Endothelial cell of umbilical vein (primary cell): Measurements from ENCODE around the gene ITPR2. TPM values are rescaled to one million over a fixed set of nuclear protein-coding genes. Genes with fewer than 3 reads are reported as not detected.

ENCODE experiments used
- BruUV-seq: library from RNA; stranded (reverse); fragments of 400-500 nt; replicated peaks from 2 replicates; lab custom pipeline; 2021; lab: Mats Ljungman, UMichigan
- CTCF ChIA-PET: fragments of 300-600, 350-600 bp; sonication (Branson Sonifier 250); formaldehyde crosslinking; loops from one replicate; lab custom pipeline; 2021; ENCODE audit warnings: antibody characterized with exemption, inconsistent platforms; lab: Charles Lee
- POLR2A ChIA-PET: fragments of 300-600, 350-600 bp; sonication (Branson Sonifier 250); formaldehyde crosslinking; loops from one replicate; lab custom pipeline; 2021; ENCODE audit warnings: antibody characterized with exemption, inconsistent platforms; lab: Charles Lee
- DNase-seq: peaks from one replicate; pipeline ENCODE4 v3.0.0-alpha.2; 2011; ENCODE audit warnings: low read depth, low spot score
- FAIRE-seq: peaks from 2 replicates; lab custom pipeline; 2011; peaks lifted over from hg19 to GRCh38; lab: Jason Lieb, UNC
- H2AFZ ChIP-seq: 2 replicates; pipeline ENCODE4 v1.6.0; 2012; ENCODE audit warnings: low read depth, low read length, control low read depth, inconsistent platforms
- H3K27ac ChIP-seq: 2 replicates; pipeline ENCODE4 v1.5.1; 2011; ENCODE audit warnings: low read depth, mild to moderate bottlenecking, control low read depth, low read length, moderate library complexity; ENCODE audit not compliant: insufficient read depth
- H3K27me3 ChIP-seq, 2 experiments: 2 replicates each; pipeline versions ENCODE4 v1.6.0 to v1.6.1; 2011; ENCODE audit warnings: low read length in 2 of 2, mixed read lengths in 1 of 2; ENCODE audit not compliant: control insufficient read depth in 2 of 2, insufficient read depth in 2 of 2
- H3K36me3 ChIP-seq, 2 experiments: 2 replicates in 1 of 2; 3 replicates in 1 of 2; pipeline ENCODE4 v1.5.1; 2011; ENCODE audit warnings: low read length in 2 of 2, mild to moderate bottlenecking in 1 of 2, moderate library complexity in 1 of 2; ENCODE audit not compliant: control insufficient read depth in 2 of 2, insufficient read depth in 2 of 2; ENCODE audit errors: extremely low read depth in 1 of 2
- H3K4me1 ChIP-seq: 3 replicates; pipeline ENCODE4 v1.5.1; 2011; ENCODE audit warnings: mild to moderate bottlenecking, low read length; ENCODE audit not compliant: control insufficient read depth, insufficient read depth; ENCODE audit errors: extremely low read depth
- H3K4me2 ChIP-seq: 2 replicates; pipeline ENCODE4 v1.6.1; 2011; ENCODE audit warnings: low read length, control low read depth, mixed read lengths; ENCODE audit not compliant: insufficient read depth
- H3K4me3 ChIP-seq, 3 experiments: fragments of 200-600 bp in 1 of 3; sonication (generic), shearing (Covaris generic) in 1 of 3; replicated peaks in 1 of 3; 2 replicates each; pipeline ENCODE4 v1.5.1; 2011 to 2016; ENCODE audit warnings: control low read depth in 3 of 3, low read length in 3 of 3, mild to moderate bottlenecking in 2 of 3, inconsistent platforms in 1 of 3, low read depth in 1 of 3, moderate library complexity in 1 of 3; ENCODE audit not compliant: insufficient read depth in 1 of 3
- H3K79me2 ChIP-seq: 2 replicates; pipeline ENCODE4 v1.6.0; 2012; ENCODE audit warnings: low read length, inconsistent platforms; ENCODE audit not compliant: control insufficient read depth, insufficient read depth
- H3K9ac ChIP-seq: replicated peaks from 2 replicates; pipeline ENCODE3; 2011; ENCODE audit warnings: low read length, control low read depth; ENCODE audit not compliant: insufficient read depth; ENCODE audit errors: extremely low read depth
- H3K9me1 ChIP-seq: replicated peaks from 3 replicates; pipeline ENCODE4 v1.6.0; 2011; ENCODE audit warnings: mild to moderate bottlenecking, low read length; ENCODE audit not compliant: control insufficient read depth, insufficient read depth; ENCODE audit errors: extremely low read depth
- H3K9me3 ChIP-seq: replicated peaks from 2 replicates; pipeline ENCODE4 v1.5.1; 2012; ENCODE audit warnings: low read length, inconsistent platforms; ENCODE audit not compliant: control insufficient read depth, insufficient read depth
- H4K20me1 ChIP-seq: replicated peaks from 2 replicates; pipeline ENCODE3; 2011; ENCODE audit warnings: mild to moderate bottlenecking, low read length; ENCODE audit not compliant: control insufficient read depth, insufficient read depth; ENCODE audit errors: extremely low read depth
- CTCF ChIP-seq, 2 donors: IDR thresholded peaks; 1 replicate in 1 of 2; 2 replicates in 1 of 2; pipeline ENCODE4 v1.5.1; 2011; ENCODE audit warnings: low read length in 2 of 2, mild to moderate bottlenecking in 2 of 2, moderate library complexity in 2 of 2, control low read depth in 1 of 2, inconsistent platforms in 1 of 2, low read depth in 1 of 2; ENCODE audit not compliant: insufficient read depth in 1 of 2; ENCODE audit errors: extremely low read depth in 1 of 2
- EZH2 ChIP-seq: IDR thresholded peaks from 2 replicates; pipeline ENCODE4 v1.6.1; 2012; ENCODE audit warnings: borderline replicate concordance, low read depth, mild to moderate bottlenecking, moderate library complexity, low read length, inconsistent platforms; ENCODE audit not compliant: severe bottlenecking
- FOS ChIP-seq: IDR thresholded peaks from 2 replicates; pipeline ENCODE4 v1.6.1; 2011; ENCODE audit warnings: mild to moderate bottlenecking, low read length, moderate library complexity, borderline replicate concordance; ENCODE audit not compliant: insufficient read depth
- GATA2 ChIP-seq: IDR thresholded peaks from 2 replicates; pipeline ENCODE4 v1.7.0; 2011; ENCODE audit warnings: low read depth, mild to moderate bottlenecking, moderate library complexity, mixed read lengths, low read length; ENCODE audit not compliant: insufficient read length, insufficient read depth
- JUN ChIP-seq: IDR thresholded peaks from 2 replicates; pipeline ENCODE4 v1.6.1; 2011; ENCODE audit warnings: borderline replicate concordance, low read depth; ENCODE audit not compliant: insufficient read length, insufficient read depth
- MYC ChIP-seq: IDR thresholded peaks from one replicate; pipeline ENCODE4 v1.6.1; 2011; ENCODE audit warnings: mild to moderate bottlenecking, low read depth, low read length
- POLR2A ChIP-seq: IDR thresholded peaks from 2 replicates; pipeline ENCODE4 v1.6.1; 2012; ENCODE audit warnings: low read depth, mild to moderate bottlenecking, control low read depth, low read length
- POLR2AphosphoS5 ChIP-seq: IDR thresholded peaks from 2 replicates; pipeline ENCODE4 v1.6.1; 2012; ENCODE audit warnings: low read depth, mild to moderate bottlenecking, control low read depth, low read length, moderate library complexity; ENCODE audit not compliant: insufficient read depth
- dilution Hi-C: fragments of 300-500 bp; cut with MboI; formaldehyde crosslinking; loops from one replicate; pipeline ENCODE4 v1.15.0; 2019; ENCODE audit warnings: low sequenced_read_pairs; ENCODE audit not compliant: extremely low pct_ligation_motif_present
- intact Hi-C: fragments of 100-400 bp; cut with micrococcal nuclease; formaldehyde crosslinking; loops from one replicate; pipeline ENCODE4 v1.10.0; 2022
- polyA plus RNA-seq, 4 experiments: library from polyadenylated mRNA; depleted of rRNA in 3 of 4; stranded (reverse) in 3 of 4; unstranded in 1 of 4; fragments of >200 nt; gene quantifications; 2 replicates each; pipeline versions ENCODE4 v1.2.1 to v1.2.3, GENCODE V29; 2011 to 2012; ENCODE audit warnings: missing spikeins in 1 of 4
- total RNA-seq: library from RNA; stranded (reverse); gene quantifications from 2 replicates; pipeline ENCODE4 v1.2.3, GENCODE V29; 2021
- TF ChIP-seq, protein P1 (sequence below): IDR thresholded peaks from 2 replicates; pipeline ENCODE4 v1.6.1; 2011; ENCODE audit not compliant: insufficient read depth, insufficient read length

Gene ITPR2
- total and polyA plus RNA-seq, 2 donors (not counting 3 experiments of a cell fraction or from before 2014, with no cell fraction given), result 16.2 to 86.8 TPM

DNA sequence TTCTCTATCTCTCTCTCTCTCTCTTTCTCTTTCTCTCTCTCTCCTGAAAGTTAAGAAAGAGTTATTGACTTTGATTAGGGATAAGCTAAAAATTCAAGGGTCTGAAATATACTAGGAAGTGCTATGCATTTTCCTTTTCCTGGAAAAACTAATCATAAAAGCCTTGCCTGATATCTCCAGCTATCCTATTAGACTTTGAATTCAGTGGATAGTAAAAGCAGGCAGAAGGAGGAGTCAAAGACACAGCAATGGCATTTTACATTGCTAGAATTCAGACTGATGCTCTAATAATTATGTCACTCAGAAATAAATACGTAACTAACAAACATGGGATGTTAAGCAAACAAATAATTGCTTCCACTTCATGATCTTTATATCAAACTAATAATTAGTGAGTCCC is 365.6 kb downstream of the ITPR2 start:
- no peak overlapping the region for H2AFZ ChIP-seq
- TF ChIP-seq FOS (no peak), JUN (no peak), POLR2A (no peak), EZH2 (no peak), POLR2AphosphoS5 (no peak), MYC (no peak), GATA2 (no peak), CTCF (IDR thresholded peaks at IDR 0.05; ENCODE audit: extremely low read depth in 1 of 2, insufficient read depth in 1 of 2, low read depth in 1 of 2, low read length in 2 of 2) (no peak)
- TF ChIP-seq, protein P1, sequence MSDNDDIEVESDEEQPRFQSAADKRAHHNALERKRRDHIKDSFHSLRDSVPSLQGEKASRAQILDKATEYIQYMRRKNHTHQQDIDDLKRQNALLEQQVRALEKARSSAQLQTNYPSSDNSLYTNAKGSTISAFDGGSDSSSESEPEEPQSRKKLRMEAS, result no peak
- FAIRE-seq, result no peak
- H3K27ac ChIP-seq, result no peak overlapping the region
- H4K20me1 ChIP-seq, result no peaks in the 10 kb centered on the region
- H3K9me3 ChIP-seq, result no peaks in the 10 kb centered on the region
- POLR2A ChIA-PET, result no interaction called here
- no peak overlapping the region for H3K4me2 ChIP-seq
- no peaks in the 10 kb centered on the region for H3K79me2 ChIP-seq
- no peak overlapping the region for H3K4me3 ChIP-seq
- no peaks in the 10 kb centered on the region for H3K4me1 ChIP-seq
- CTCF ChIA-PET, result interaction anchor here (0.9 to 2.4 kb wide), 6 partner anchors 12 to 348 kb away, joined by 3 to 7 read pairs (median 3); no protein-coding TSS in a partner anchor
- dilution Hi-C loops (no loop called here), intact Hi-C loops (no loop called here)
- no peak for DNase-seq
- H3K36me3 ChIP-seq, result peaks cover 0 to 5% of the 10 kb centered on the region in 2 experiments
- no peak overlapping the region for H3K9ac ChIP-seq
- H3K9me1 ChIP-seq, result no peaks in the 10 kb centered on the region
- no peaks in the 10 kb centered on the region for H3K27me3 ChIP-seq
- no TSS peak for BruUV-seq
